Heart left ventricle (tissue), 13 donors: Measurements from ENCODE around the gene FUOM.

Experiments used
- POLR2A ChIP-seq, 2 donors: fragments of 450-650 bp; IDR thresholded peaks; one replicate each; pipeline ENCODE4 v1.6.1; 2017; ENCODE audit warnings: antibody characterized with exemption in 2 of 2, mild to moderate bottlenecking in 2 of 2, moderate library complexity in 2 of 2
- TF ChIP-seq, protein P1 (sequence below), 12 donors: fragments of 200-600 bp; sonication (generic) in 4 of 12; IDR thresholded peaks; one replicate each; pipeline versions ENCODE4 v1.5.0 to v1.8.0; 2018 to 2022; ENCODE audit warnings: antibody characterized with exemption in 12 of 12, mild to moderate bottlenecking in 5 of 12
- donor health status: ischemic (EF 13 %, LVEDD 7.1; RV severe dilation, severe dysfunction).
- donor health status: DM: no; HTN: yes; CAD: no.
- donor health status: DM: no; HTN: no; CAD: no.
- donor health status: ischemic (EF 25% LVEDD 6.9; RV normal size, moderate dysfunction).
- donor health status: ischemic (EF 25% LVEDD 5.7; RV mildly dilated, moderate dysfunction).
- donor health status: ischemic (EF 35%, LVEDD 5.7; RV mildly dilated, moderate dysfunction).
- donor health status: nonischemic (EF 11% LVEDD 7.7; RV severe dilation, severe dysfunction).
- donor health status: DM: yes; HTN: yes; CAD: no.
- donor health status: PGD.
- donor health status: ischemic (EF 29% LVEDD 5.4; RV normal size, mild dysfunction).
- donor health status: nonischemic (EF 23%, LVEDD 6.1; RV moderate dilation, normal function).

DNA sequence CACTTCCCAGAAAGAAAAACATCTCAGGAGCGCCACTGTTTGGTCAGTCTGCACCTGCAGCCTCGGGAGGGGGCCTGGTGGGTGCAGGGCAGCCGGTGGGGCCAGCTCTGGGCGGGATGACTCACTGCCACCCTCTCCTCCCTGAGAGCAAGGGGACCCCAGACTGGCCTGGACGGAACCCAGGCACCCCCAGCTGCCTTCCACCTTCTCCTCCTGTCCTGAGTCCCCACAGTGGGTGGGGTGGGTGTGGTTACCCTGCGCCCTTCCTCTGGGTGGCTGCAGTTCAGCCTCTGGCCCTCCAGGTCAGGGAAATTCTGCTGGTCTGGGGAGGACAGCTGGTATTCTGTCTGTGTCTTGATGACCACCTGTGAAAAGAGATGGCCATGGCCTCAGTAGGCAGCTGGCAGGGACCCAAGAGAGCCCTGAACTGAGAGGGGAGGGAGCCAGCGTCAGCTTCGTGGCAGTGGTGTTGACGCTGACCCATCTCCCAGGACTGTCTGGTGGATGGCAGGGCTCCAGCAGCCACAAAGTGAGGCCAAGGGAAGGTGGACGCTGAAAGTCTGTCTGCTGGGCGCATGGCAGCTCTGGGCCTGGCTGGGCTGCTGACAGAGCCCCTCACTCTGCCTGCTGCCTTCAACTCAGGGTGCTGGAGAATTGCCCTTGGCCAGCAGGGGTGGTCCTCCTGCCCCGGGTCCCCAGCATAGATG is 30.0 kb downstream of the FUOM start:
- TF ChIP-seq, protein P1, sequence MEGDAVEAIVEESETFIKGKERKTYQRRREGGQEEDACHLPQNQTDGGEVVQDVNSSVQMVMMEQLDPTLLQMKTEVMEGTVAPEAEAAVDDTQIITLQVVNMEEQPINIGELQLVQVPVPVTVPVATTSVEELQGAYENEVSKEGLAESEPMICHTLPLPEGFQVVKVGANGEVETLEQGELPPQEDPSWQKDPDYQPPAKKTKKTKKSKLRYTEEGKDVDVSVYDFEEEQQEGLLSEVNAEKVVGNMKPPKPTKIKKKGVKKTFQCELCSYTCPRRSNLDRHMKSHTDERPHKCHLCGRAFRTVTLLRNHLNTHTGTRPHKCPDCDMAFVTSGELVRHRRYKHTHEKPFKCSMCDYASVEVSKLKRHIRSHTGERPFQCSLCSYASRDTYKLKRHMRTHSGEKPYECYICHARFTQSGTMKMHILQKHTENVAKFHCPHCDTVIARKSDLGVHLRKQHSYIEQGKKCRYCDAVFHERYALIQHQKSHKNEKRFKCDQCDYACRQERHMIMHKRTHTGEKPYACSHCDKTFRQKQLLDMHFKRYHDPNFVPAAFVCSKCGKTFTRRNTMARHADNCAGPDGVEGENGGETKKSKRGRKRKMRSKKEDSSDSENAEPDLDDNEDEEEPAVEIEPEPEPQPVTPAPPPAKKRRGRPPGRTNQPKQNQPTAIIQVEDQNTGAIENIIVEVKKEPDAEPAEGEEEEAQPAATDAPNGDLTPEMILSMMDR (IDR thresholded peaks at IDR 0.05) = no peak
- TF ChIP-seq POLR2A (IDR thresholded peaks at IDR 0.05) = no peak
